ENCODE measurements around the gene PBX4. TPM values are rescaled to one million over a fixed set of nuclear protein-coding genes. Genes with fewer than 3 reads are reported as not detected.

The PBX4 gene
- total RNA-seq, 1 donor from 2014 or later: 21.8 TPM

DNA sequence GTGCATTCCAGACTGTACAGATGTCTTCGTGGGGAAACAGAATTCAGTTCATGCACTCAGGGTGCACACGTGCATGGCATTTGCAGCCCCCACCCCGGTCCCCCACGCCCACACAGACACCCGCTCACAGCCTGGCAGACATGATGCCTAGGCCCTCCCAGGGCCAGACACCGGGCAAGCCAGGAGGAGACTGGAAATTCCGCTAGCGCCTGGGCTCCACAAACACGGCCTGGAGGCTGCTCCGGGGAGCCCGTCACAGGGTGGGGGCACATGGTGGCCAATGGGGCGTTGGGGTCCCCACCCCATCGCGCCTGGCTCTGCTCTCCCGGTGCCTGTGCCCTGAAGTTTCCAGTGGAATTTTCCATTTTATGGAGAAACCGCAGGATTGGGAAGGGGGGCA is 76.9 kb downstream of the PBX4 start:
- Mint-ChIP-seq H3K27me3 (peaks cover 20% of the 10 kb centered on the region), H3K4me1 (peaks cover 28% of the 10 kb centered on the region), H3K36me3 (ENCODE audit: low read depth) (no peaks in the 10 kb centered on the region), H3K9me3 (no peaks in the 10 kb centered on the region), H3K4me3 (no peak overlapping the region), H3K27ac (no peak overlapping the region)
- DNase-seq (no peak), ATAC-seq (ENCODE audit: low read depth) (no peak)
- POLR2A ChIA-PET: interaction anchor here (0.6 to 1.0 kb wide), 2 partner anchors 16 to 84 kb away, joined by 3 to 4 read pairs; no protein-coding TSS in a partner anchor
- TF ChIP-seq, protein P1, sequence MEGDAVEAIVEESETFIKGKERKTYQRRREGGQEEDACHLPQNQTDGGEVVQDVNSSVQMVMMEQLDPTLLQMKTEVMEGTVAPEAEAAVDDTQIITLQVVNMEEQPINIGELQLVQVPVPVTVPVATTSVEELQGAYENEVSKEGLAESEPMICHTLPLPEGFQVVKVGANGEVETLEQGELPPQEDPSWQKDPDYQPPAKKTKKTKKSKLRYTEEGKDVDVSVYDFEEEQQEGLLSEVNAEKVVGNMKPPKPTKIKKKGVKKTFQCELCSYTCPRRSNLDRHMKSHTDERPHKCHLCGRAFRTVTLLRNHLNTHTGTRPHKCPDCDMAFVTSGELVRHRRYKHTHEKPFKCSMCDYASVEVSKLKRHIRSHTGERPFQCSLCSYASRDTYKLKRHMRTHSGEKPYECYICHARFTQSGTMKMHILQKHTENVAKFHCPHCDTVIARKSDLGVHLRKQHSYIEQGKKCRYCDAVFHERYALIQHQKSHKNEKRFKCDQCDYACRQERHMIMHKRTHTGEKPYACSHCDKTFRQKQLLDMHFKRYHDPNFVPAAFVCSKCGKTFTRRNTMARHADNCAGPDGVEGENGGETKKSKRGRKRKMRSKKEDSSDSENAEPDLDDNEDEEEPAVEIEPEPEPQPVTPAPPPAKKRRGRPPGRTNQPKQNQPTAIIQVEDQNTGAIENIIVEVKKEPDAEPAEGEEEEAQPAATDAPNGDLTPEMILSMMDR (IDR thresholded peaks at IDR 0.05): no peak
- intact Hi-C loops (cut with micrococcal nuclease): loop anchor here (5.0 kb wide), 1 partner anchor 56 kb away; no protein-coding TSS in a partner anchor
- CTCF ChIA-PET: no interaction called here

GRCh38 chr19:19540715-19541515 is 77.6 kb downstream of the PBX4 start:
- H3K9me3 Mint-ChIP-seq: no peaks in the 10 kb centered on the region
- peaks cover 28% of the 10 kb centered on the region for H3K4me1 Mint-ChIP-seq
- ChIA-PET POLR2A (interaction anchor here (0.6 to 1.5 kb wide), 4 partner anchors 17 to 308 kb away, joined by 3 to 7 read pairs (median 4); no protein-coding TSS in a partner anchor), CTCF (interaction anchor here (0.7 kb wide), 1 partner anchor 20 kb away, joined by 3 read pairs; no protein-coding TSS in a partner anchor)
- no peaks in the 10 kb centered on the region for H3K36me3 Mint-ChIP-seq (ENCODE audit: low read depth)
- DNase-seq (peak; percentile 55), ATAC-seq (ENCODE audit: low read depth) (peak; percentile 78)
- intact Hi-C loops (cut with micrococcal nuclease): loop anchor here (5.0 kb wide), 1 partner anchor 56 kb away; no protein-coding TSS in a partner anchor
- peak overlapping the region; percentile 68 for H3K4me3 Mint-ChIP-seq
- H3K27me3 Mint-ChIP-seq: peaks cover 20% of the 10 kb centered on the region
- H3K27ac Mint-ChIP-seq: no peak overlapping the region
- TF ChIP-seq, protein P1 (IDR thresholded peaks at IDR 0.05): no peak

DNA sequence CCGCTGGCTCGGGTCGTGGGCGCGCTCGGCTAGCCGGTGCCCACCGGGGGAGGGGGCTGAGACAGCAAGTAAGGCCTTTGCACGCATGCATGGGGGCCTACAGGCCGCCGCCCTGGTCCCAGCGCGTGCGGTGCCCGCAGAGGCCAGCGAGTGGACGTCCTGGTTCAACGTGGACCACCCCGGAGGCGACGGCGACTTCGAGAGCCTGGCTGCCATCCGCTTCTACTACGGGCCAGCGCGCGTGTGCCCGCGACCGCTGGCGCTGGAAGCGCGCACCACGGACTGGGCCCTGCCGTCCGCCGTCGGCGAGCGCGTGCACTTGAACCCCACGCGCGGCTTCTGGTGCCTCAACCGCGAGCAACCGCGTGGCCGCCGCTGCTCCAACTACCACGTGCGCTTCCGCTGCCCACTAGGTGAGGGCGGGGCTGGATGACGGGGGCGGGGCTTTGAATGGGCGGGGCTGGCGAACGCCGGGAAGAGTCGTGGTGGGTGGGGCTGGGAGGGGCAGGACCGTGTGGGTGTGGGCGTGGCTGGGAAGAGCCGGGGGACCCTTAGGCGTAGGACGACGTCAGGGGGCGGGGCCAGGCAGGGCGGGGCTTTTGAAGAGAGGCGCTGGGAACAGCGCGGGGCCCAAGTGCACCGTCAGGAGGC is 78.3 kb downstream of the PBX4 start:
- H3K27me3 Mint-ChIP-seq: peaks cover 20% of the 10 kb centered on the region
- no peaks in the 10 kb centered on the region for H3K36me3 Mint-ChIP-seq (ENCODE audit: low read depth)
- peak overlapping the region; percentile 68 for H3K4me3 Mint-ChIP-seq
- TF ChIP-seq, protein P1 (IDR thresholded peaks at IDR 0.05): no peak
- ChIA-PET CTCF (interaction anchor here (0.7 kb wide), 1 partner anchor 21 kb away, joined by 3 read pairs; no protein-coding TSS in a partner anchor), POLR2A (interaction anchor here (0.6 to 1.5 kb wide), 2 partner anchors 59 to 309 kb away, joined by 3 to 7 read pairs; no protein-coding TSS in a partner anchor)
- intact Hi-C loops (cut with micrococcal nuclease): loop anchor here (5.0 kb wide), 1 partner anchor 57 kb away; no protein-coding TSS in a partner anchor
- peaks cover 28% of the 10 kb centered on the region for H3K4me1 Mint-ChIP-seq
- no peaks in the 10 kb centered on the region for H3K9me3 Mint-ChIP-seq
- ATAC-seq (ENCODE audit: low read depth): peak; percentile 59
- H3K27ac Mint-ChIP-seq: no peak overlapping the region
- peak; percentile 45 for DNase-seq

DNA sequence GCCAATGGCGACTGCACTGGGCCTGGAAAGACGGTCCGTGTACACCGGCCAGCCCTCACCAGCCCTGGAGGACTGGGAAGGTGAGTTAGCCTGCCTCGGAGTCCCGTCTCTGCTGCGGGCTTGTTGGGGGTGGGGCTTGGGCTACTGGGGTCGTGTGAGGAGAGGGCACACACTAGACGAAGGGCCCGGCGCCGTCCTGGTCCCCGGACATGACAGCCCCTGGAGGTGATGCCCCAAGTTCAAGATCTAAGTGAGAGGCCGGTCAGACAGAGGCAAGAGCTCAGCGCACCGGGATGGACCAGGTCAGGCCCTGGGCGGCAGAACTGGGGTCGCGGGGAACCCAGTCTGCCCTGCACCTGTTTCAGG is 78.8 kb downstream of the PBX4 start:
- Mint-ChIP-seq H3K36me3 (ENCODE audit: low read depth) (no peaks in the 10 kb centered on the region), H3K27ac (no peak overlapping the region), H3K27me3 (peaks cover 20% of the 10 kb centered on the region), H3K4me1 (peaks cover 28% of the 10 kb centered on the region), H3K4me3 (no peak overlapping the region), H3K9me3 (no peaks in the 10 kb centered on the region)
- TF ChIP-seq, protein P1 (IDR thresholded peaks at IDR 0.05): no peak
- POLR2A ChIA-PET: interaction anchor here (0.7 to 1.5 kb wide), 2 partner anchors 59 to 62 kb away, joined by 4 to 7 read pairs; no protein-coding TSS in a partner anchor
- CTCF ChIA-PET: interaction anchor here (2.0 kb wide), 1 partner anchor 104 kb away, joined by 5 read pairs; the partner anchor contains the start of gene GMIP
- intact Hi-C loops (cut with micrococcal nuclease): loop anchor here (5.0 kb wide), 1 partner anchor 58 kb away; no protein-coding TSS in a partner anchor
- DNase-seq (no peak), ATAC-seq (ENCODE audit: low read depth) (no peak)
